OCI-LY3 (cell line): ENCODE results near the gene PLIN1.

Source experiments
- CTCF ChIP-seq: fragments of 200-600, 300-600 bp; sonication (generic); IDR thresholded peaks from 2 replicates; pipeline ENCODE4 v1.5.1; 2014; ENCODE audit warnings: antibody characterized with exemption, low read length, low read depth
- EZH2phosphoT487 ChIP-seq: fragments of 200-600 bp; shearing (Covaris generic); IDR thresholded peaks from 2 replicates; pipeline ENCODE4 v1.6.1; 2018; ENCODE audit warnings: antibody characterized with exemption, mixed run types, low read depth

- TF ChIP-seq CTCF, result no peak
- TF ChIP-seq EZH2phosphoT487, result no peak
These were observed 46.4 kb downstream of the PLIN1 start for GRCh38 chr15:89632563-89633430.
